Ishikawa (cell line): ENCODE results near the gene AP5B1.

Experiments
- EP300 ChIP-seq: IDR thresholded peaks from 2 replicates; pipeline ENCODE4 v1.6.1; 2012; ENCODE audit warnings: borderline replicate concordance
- MAX ChIP-seq: IDR thresholded peaks from 2 replicates; pipeline ENCODE4 v1.6.1; 2012
- RAD21 ChIP-seq: IDR thresholded peaks from 2 replicates; pipeline ENCODE4 v1.6.1; 2012; ENCODE audit warnings: low read depth
- REST ChIP-seq: IDR thresholded peaks from 2 replicates; pipeline ENCODE4 v1.6.1; 2012; ENCODE audit warnings: low read depth, mild to moderate bottlenecking
- TAF1 ChIP-seq: IDR thresholded peaks from 2 replicates; pipeline ENCODE4 v1.6.1; 2012; ENCODE audit warnings: low read depth, mild to moderate bottlenecking
- TCF12 ChIP-seq: IDR thresholded peaks from 2 replicates; pipeline ENCODE4 v1.6.1; 2012; ENCODE audit warnings: low read depth
- YY1 ChIP-seq: IDR thresholded peaks from 2 replicates; pipeline ENCODE4 v1.6.1; 2012; ENCODE audit warnings: low read depth

DNA sequence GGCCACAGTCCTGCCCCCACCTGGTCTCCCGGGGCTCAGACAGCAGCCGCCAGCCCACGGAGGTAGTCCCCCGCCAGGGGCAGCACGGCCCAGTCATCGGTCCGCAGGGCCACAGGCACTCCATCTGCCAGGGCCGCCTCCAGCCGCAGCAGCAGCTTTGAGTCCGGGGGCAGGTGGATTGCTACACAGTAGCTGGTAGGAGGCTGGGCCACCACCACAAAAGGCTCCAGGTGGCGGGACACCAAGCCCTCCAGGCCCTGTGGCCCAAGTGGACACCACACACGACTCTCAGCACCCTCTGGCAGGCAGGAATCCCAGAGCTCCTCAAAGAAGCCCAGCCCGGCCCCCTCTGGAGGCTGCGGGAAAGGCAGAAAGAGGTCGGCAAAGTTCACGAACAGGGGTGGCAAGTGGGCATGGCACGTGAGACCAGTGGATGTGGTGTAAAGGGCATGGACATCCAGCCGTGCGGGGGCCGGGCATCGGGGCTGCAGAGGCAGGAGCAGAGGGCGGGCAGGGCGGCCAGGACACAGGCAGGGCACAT is 2.9 kb downstream of the AP5B1 start:
- TF ChIP-seq EP300 (no peak), TAF1 (no peak), YY1 (no peak), MAX (no peak), REST (no peak), TCF12 (no peak), RAD21 (no peak)
